UCSD-AML1 (cell line): ENCODE results near the gene SOX10.

Experiments used
- DNase-seq: peaks from one replicate; lab custom pipeline; 2025; ENCODE audit not compliant: unreplicated experiment; lab: John Stamatoyannopoulos, UW

SOX10 gene

GRCh38 chr22:38016182-38017151, 32.1 kb upstream of the SOX10 start:
- DNase-seq: no peak

GRCh38 chr22:38014083-38014482, 29.7 kb upstream of the SOX10 start:
- DNase-seq: no peak

GRCh38 chr22:38012604-38013072, 28.3 kb upstream of the SOX10 start:
- DNase-seq: no peak

- DNase-seq: no peak
Measured at GRCh38 chr22:38009000-38009806, 24.8 kb upstream of the SOX10 start.

GRCh38 chr22:38007330-38007902, 23.1 kb upstream of the SOX10 start:
- no peak for DNase-seq

- DNase-seq: no peak
Measured at GRCh38 chr22:38006906-38007305, 22.6 kb upstream of the SOX10 start.

GRCh38 chr22:38005943-38006342, 21.6 kb upstream of the SOX10 start:
- DNase-seq: no peak

- DNase-seq: peak; percentile 58
Measured at GRCh38 chr22:37999640-38000272, 15.4 kb upstream of the SOX10 start.

- DNase-seq: no peak
Measured at GRCh38 chr22:37999236-37999635, 14.9 kb upstream of the SOX10 start.

GRCh38 chr22:37998543-37998942, 14.2 kb upstream of the SOX10 start:
- DNase-seq: no peak

GRCh38 chr22:37996515-37997246, 12.3 kb upstream of the SOX10 start:
- no peak for DNase-seq

- DNase-seq: peak; percentile 84
Measured at GRCh38 chr22:37996079-37996478, 11.7 kb upstream of the SOX10 start.

- DNase-seq: no peak
Measured at GRCh38 chr22:37995460-37995859, 11.1 kb upstream of the SOX10 start.

GRCh38 chr22:37994982-37995381, 10.6 kb upstream of the SOX10 start:
- no peak for DNase-seq

- peak; percentile 24 for DNase-seq
Measured at GRCh38 chr22:37994049-37994448, 9.7 kb upstream of the SOX10 start.

- DNase-seq: no peak
Measured at GRCh38 chr22:37991731-37992442, 7.5 kb upstream of the SOX10 start.

- DNase-seq: no peak
Measured at GRCh38 chr22:37990862-37991261, 6.5 kb upstream of the SOX10 start.

GRCh38 chr22:37990301-37990700, 5.9 kb upstream of the SOX10 start:
- DNase-seq: no peak

- no peak for DNase-seq
Measured at GRCh38 chr22:37989146-37990045, 5.0 kb upstream of the SOX10 start.
